Gastroesophageal sphincter (tissue), 3 donors: ENCODE results near the gene FARS2.

ENCODE experiments used
- CTCF ChIP-seq, 4 experiments: fragments of 200-600 bp in 2 of 4; fragments of 450-650 bp in 2 of 4; sonication (generic) in 1 of 4; IDR thresholded peaks; one replicate each; pipeline ENCODE4 v1.5.1; 2017 to 2019; ENCODE audit warnings: antibody characterized with exemption in 4 of 4, mild to moderate bottlenecking in 2 of 4, moderate library complexity in 2 of 4
- EP300 ChIP-seq: sonication (generic); formaldehyde crosslinking; IDR thresholded peaks from one replicate; pipeline ENCODE4 v1.6.1; 2017; ENCODE audit warnings: antibody characterized with exemption, mild to moderate bottlenecking

- TF ChIP-seq EP300: no peak
- TF ChIP-seq CTCF (IDR thresholded peaks at IDR 0.05): no peak
These were observed 465.8 kb downstream of the FARS2 start for GRCh38 chr6:5726976-5727718.
